LHCN-M2 (cell line): ENCODE measurements around the gene MYO18B. TPM values are rescaled to one million over a fixed set of nuclear protein-coding genes. Genes with fewer than 3 reads are reported as not detected.

Experiments used
- DNase-seq: peaks from one replicate; pipeline ENCODE4 v3.0.0-alpha.2; 2012; ENCODE audit warnings: low read depth
- total RNA-seq: library from RNA; depleted of rRNA; stranded (reverse); fragments of >200 nt; gene quantifications from 2 replicates; pipeline ENCODE4 v1.2.3, GENCODE V29; 2014

MYO18B gene
- total RNA-seq, 1 experiment from 2014 or later = 18.8 TPM

DNA sequence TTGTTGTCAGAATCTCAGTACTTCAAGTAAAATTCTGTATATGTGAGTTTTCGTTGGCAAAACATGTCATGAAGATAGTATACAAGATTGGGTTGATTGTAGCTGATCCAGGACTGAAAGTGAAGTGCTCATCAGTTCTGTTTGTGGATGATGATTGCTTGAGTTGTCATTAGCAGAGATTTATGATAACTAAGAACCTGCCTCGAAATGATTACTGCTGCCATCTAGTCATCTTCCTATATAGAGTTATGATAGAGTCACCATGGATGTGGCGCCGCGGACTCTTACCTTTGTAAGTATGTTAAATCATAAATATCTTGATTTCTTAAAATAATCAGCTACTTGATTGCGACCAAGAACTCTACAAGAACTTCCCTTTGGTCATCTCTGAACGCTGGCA lies 27.9 kb upstream of the MYO18B start:
- DNase-seq = no peak

DNA sequence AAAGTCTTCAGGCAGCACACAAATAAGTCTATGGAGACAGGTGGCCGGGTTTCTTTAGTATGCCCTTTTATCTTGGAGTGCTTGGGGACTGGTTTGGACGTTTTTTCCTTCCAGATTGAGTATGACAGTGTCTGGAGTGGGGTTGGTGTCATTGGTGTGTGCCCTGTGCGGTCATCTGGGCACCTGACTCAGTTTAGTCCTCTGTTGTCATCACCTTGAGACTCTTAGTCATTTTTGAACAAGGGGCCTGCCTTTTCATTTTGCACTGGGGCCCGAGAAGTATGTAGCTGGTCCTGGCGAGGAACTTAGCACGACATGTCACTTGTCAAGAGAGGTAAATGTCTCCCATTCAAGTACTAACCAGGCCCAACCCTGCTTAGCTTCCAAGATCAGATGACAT lies 27.2 kb upstream of the MYO18B start:
- no peak for DNase-seq

DNA sequence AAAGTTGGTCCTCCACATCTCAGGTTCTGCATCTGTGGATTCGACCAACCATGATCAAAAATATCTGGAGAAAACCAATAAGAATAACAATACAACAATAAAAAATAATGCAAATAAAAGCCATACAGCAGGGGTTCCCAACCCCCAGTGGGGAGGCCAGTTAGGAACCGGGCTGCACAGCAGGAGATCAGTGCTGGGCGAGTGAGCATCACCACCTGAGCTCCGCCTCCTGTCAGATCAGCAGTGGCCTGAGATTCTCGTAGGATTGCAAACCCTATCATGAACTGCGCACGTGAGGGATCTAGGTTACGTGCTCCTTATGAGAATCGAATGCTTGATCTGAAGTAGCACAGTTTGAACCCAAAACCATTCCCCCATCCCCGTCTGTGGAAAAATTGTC lies 25.4 kb upstream of the MYO18B start:
- no peak for DNase-seq

DNA sequence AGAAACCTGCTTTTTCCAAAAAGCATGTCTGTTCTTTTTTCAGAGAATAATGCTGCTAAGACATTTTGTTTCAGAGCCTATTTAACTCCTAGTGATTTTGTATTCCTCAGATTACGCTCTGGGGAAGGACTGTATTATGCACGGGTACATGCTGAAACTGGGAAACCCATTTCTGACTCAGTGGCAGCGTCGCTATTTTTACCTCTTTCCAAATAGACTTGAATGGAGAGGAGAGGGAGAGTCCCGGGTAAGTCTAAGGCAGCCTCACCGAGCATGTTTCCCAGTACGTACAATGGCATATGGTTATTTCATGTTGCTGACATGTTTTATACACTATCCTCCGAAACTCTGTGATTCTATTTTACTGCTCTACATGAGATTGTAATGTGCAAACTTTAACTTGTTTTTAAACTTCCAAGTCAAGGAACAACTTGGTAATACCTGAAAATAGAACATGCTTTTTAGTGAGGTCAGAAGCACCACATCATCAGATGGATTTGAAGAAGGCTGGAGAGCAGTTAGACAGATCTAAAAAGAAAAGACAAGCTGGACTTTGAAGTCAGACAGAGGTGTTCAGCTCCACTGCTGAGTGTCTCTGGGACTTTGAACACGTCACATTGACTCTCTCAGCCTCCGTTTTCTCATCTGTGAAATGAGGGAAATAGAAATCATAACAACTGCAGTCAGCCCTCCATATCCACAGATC lies 23.7 kb upstream of the MYO18B start:
- no peak for DNase-seq

DNA sequence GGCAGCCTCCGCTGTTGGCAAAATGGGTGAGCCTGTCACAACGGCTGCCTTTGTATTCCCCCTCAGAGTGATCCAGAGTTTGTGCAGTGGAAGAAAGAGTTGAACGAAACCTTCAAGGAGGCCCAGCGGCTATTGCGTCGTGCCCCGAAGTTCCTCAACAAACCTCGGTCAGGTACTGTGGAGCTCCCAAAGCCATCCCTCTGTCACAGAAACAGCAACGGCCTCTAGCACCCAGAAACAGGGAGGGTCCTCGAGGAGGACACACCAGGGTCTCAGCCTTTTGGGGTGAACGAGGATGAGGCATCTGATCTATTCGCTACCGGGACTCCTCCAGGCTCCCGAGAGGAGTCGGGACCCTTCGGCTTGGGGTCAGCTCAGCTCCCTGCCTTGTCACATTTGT lies 19.8 kb upstream of the MYO18B start:
- DNase-seq = no peak

DNA sequence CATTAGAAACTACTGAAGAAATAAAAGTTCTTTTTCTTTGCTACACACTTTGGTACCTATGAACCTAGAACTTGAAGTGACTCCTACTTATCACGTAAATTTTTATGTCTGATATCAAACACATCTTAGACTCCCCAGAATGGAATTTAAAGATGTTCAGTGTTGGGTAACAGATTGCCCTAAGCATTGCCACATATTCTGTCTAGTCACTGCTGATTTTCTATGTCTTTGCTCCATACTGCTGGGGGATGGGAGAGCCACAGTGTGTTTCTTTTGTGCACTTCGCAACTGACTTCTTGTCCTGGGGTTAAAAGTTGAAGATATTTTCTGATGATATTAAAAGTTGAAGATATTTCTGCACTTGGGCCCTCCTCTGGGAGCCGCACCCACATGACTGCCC lies 19.4 kb upstream of the MYO18B start:
- DNase-seq = no peak

DNA sequence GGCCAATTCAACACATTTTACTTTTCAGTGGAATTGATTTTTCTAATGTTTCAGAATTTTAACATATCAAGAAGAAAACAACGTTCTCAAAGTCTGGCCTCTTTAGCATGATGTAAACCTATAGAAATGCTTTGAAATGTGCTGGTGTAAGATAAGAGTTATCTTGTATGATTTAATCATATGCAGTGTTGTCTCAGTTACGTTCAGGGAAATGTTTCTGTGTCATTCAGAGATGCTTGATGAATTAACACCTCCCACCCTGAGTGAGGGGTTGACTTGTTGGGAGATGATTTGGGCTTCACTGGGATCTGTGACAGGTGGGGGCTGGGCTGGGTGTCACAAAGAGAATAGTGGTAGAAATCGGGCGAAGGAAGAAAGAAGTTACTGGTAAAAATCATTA lies 15.7 kb upstream of the MYO18B start:
- DNase-seq = no peak

DNA sequence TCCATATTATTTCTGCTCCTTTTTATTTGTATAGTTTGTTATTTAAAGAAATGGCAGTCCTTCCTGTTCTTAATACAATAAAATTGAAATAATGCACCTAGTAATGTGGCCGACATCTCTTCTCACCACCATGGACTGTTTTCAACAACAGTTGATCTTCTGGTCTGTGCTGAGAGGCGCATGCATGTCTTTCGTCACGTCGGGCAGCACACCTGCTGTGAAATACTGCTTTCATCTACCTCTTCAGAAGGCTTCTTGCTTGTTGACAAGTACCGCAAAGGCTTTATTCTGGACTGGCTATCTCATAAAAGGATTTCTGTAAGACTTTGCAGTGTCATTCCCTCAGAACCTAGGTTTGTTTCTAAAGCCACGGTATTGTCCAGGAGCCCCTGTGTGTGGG lies 13.9 kb upstream of the MYO18B start:
- DNase-seq = no peak

DNA sequence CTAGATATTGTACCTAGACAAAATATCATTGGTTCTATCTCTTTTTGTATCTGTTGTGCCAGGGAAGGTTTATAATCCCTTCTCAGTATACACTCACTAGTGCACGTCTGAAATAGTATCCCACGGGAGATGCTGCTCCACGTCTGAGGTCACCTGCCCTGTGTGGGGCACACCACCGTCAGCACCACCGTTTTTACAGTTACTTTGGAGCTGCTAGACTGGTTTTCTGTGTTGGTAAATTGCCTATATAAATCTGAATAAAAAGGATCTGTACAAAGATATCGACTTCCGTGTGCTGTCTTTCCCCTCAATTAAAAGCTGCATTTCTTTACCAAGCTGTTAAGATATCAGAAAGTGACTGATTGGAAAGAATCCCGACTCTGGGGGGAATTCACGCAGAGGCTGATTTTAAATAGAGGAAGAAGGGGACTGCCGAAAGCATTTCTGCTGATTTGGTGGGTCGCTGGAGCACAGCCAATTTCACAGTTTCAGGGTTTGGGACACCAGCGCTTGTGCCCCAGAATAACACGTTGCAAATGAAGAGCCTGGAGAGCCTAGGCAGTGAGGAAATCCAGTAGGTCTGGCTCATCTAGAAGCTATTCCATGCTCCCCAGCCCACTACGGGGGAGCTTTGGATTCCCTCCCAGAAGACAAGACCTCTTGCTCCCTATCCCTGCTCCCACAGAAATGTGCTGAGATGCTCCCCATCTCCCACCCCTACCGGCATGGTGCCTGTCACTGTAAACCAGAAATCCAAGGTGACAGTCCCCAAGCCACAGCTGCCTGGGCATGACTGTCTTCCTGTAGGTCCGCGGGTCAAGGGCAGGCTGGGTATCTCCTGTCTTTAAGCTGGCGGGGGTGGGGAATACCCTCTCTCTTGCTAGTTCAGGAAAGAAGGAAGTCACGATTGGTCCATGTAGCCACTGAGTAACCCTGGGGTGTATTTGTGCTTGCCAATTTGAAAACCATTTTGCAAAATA lies 12.7 kb upstream of the MYO18B start:
- DNase-seq = no peak

DNA sequence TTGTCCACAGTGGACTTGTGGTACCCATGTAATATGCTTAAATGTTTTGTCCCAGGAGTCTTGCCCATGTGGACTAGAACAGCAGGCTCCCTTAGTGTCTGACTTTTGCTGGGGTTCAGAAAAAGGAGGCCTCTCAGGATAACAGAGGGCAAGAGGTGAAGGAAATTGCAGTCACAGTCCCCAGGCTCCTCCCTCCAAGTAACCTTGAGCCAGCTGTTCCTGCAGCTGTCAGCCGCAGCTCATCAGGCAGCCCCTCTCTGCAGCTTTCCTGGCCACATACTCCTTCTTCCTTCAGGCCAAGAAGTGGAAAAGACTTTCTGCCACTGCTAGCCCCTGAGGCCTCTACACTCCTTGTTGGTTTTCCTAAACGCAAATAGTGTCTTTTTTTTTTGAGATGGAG lies 6.3 kb upstream of the MYO18B start:
- DNase-seq = peak; percentile 36

DNA sequence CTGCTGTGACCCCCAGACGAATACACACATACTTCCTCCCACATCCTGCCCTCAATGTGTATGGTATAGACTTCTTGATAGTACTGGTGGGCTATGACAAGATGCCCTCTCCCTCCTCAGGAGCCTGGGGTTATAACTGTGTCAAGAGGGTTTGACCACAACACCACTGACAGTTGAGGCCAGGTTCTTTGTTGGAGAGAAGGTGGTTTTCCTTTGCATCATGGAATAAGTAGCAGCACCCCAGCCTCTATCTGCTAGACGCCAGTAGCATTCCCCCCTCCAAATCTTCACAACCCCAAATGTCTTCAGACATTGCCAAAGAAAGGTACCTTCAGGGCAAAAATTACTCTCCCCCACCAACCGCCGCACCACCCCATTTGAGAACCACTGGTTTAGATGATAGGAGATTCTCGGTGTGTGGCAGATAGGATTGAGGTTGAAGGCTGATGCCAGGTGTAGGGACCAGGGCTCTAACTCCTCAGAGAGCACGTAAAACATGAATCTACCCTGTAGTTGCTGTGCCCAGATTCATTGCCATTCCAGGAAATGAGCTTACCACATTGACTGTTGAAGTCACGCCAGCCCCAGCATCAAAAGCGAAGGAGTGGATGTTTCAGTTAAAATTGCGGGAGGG lies 5.5 kb upstream of the MYO18B start:
- DNase-seq = no peak

DNA sequence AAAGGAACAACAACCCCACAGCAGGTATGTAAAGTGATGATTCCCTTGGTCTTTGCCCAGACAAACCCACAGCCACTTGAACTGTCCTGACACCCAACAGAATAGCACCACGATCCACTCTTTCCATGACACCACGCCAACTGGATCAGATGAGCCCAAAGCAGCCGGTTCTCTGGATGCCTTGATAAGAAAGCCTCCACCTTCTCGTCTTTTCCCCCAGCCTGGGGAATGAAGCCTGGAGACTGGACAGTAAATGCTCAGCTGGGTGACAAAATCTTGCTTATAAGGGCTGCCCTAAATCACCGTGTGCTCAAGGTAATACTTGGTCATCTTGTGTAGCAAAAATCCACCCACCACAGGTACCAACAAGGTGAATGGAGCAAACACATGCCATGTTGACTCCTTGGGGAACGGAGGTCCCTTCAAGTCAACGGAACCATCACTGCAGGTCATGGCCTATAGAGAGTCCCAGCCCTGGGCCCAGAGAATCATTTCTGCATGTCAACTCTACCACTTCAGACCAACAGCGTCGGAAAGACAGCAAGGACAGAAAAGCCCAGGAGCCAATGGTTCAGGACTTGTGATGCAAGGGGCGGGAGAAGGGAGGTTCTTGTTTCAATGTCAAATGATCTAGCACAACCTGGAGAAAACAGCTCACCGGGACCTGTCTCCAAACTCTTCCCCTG lies 2.2 kb upstream of the MYO18B start:
- DNase-seq = no peak

DNA sequence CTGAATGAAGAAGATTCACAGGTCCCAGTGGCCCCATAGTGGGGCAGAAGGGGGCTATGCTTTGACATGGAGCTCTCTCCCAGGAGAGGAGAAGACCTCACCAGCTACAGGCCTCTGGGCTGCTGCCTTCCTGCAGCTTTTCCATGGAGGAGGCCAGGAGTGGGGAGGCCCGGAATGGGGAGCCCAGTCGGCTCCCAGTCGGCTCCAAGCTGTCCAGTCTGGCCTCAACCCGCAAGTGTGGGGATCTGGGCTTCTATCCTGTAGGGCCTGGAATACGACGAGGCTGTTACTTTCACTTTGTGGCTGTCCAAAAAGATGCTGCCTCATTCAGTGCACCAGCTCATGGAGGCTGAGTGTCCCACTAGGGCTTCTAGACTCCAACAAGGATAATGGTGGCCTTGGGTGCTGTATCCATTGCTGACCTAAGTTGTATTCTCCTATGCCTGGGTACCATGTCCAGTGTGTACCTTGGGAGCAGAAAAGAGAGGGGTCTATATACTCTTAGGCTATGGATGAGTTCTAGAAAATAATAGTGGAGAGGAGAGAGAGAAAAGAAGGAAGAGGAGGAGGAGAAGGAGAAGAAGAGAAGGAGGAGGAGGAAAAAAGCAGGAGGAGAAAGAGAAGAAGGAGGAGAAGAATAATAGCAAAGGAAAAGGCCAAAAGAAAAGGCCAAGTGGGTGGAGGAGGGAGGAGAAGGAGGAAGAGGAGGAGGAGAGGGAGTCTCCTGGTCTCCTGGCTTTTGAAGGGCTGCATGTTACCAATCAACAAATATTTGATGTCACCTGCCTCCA lies 1.1 kb downstream of the MYO18B start:
- peak; percentile 48 for DNase-seq

DNA sequence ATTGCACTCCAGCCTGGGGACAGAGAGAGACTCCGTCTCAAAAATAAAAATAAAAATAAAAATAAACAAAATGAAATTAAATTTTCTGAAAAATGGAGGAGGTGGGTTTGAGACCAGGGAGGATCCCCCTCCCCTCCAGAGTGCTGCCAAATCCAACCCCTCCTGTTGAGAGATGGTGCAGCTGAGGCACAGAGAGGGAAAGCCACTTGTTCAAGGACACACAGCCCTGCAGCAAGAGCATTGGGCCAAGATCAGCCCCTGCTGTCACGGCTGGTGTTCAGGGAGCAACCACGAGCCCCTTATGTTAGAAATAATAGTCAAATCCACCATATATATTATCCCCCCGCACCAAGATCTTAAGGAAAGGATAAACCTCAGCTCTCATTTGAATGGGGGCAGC lies 2.7 kb downstream of the MYO18B start:
- no peak for DNase-seq

DNA sequence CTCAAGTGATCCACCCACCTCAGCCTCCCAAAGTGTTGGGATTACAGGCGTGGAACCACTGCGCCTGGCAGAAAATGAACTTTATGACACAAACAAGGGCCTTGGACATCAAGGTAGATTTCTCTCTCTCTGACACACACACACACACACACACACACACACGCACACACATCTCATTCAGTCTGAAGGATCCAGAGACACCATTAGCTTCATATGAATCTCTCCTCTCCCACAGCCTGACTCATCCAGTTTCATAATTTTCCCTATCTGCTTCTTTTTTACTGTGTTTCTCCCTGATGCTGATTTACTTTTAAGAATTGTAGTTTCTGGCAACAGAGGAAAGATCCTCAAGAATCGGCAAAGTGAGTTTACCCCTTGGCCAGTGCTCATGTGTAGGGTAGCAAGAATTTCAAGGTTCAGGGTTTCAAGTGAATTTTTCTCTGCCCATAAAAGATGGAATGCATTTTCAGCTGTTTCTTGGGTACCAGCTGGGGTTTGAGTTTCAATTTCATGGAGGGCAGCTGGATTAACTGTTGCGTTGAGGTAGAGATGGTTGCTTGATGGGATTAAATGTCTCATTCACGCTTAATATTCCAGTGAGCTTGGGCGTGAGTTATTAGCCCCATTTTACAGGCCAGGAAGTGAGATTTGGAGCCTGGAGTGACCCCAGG lies 3.5 kb downstream of the MYO18B start:
- DNase-seq = peak; percentile 88

DNA sequence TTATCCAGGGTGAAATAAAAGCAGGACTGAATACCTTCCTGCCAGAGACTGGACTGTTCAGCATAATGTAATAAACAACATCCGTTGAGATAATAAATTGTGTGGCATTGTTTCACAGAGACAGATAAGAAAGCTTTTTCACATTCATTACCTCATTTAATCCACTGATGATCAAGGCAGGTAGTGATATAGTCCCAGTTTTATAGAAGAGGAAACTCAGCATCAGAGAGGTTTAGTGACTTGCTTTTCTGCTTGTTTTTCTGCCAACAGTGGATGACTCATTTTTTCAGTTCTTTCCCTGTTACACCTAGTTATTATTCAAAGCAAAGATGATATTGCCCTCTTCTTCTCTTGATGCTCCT lies 4.0 kb downstream of the MYO18B start:
- peak; percentile 60 for DNase-seq

DNA sequence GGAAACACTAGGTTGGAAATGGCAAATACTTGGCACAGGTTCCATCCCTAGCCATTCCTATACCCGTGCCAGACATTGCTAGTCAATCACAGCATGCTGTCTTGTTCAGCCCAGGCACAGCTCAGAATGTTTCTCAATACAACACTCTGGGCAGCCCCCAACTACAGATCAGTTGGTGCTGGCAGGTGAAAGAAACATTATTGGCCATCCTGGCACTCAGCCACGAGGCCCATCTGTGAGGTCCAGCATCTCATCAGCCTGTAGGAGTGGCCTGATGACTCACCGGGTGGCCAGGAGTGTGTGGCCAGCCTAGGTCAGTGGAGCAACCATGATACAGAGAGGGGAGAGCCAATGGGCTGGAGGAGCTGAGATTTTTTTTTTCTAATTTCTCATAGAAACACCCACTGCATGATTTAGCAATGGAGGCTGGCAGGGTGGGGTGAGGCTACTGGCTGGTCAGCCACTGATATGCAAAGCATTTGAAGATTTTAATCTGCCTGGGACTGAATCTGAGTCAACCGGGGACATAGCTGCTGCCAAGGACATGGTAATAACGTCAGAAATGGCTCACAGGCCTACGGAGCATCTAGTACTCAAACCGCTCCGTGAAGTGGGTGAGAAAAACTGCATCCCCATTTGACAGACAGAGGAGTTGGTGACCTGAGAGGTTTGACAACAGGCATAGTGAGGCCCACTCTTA lies 5.4 kb downstream of the MYO18B start:
- peak; percentile 100 for DNase-seq

DNA sequence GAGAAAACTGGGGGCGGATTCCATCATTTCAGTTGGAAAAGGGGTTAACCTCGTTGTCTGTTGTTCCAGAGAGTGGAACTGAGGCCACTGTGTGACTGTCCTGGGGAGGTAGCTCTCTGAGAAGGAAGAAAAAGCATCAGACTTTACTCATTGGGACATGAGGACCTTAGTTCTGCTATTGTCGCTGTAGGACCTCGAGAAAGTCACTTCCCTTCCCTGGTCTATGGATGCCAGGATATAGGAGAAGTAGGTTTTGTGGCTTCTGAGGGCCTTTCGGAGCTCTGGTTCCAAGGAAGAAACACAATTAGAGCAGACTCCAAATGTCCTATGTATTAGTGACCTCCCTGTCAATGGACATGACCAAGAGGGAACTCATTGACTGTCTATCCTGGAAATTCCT lies 6.2 kb downstream of the MYO18B start:
- DNase-seq = no peak

DNA sequence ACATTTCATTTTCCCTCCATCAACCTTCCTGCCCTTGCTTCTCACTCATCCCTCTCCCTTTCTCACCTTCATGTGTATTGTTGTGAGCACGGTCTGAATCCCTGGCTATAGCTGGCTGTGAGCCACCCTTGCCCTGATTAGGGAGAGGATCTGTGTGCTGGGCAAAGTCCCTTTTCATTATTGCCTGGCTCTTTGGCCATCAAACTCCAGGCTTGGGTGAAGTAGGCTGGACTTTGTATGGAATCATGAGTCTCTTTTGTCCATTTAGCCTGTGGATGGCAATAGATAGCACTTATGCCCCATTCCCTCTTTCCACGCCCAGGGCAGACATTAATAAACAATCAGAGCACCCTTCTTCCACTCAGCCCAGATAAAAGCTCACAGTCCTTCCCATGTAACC lies 6.7 kb downstream of the MYO18B start:
- no peak for DNase-seq
